Measurements from ENCODE around the gene CDHR5. TPM values are rescaled to one million over a fixed set of nuclear protein-coding genes. Genes with fewer than 3 reads are reported as not detected.
"Not testable (repeated sequence)": the region's sequence is repeated elsewhere in the genome, so short reads cannot be mapped to it uniquely, and the experiment has no call there.

CDHR5 gene
- total and polyA plus RNA-seq, 2 donors (not counting 1 experiment from before 2014, with no cell fraction given) = not detected

- no peak for DNase-seq (ENCODE audit: low read depth in 2 of 2)
- no peaks in the 10 kb centered on the region for H3K27me3 ChIP-seq (ENCODE audit: control insufficient read depth, insufficient read depth, low read length)
- no peak overlapping the region for H3K27ac ChIP-seq (ENCODE audit: insufficient read depth, low read length)
- H3K4me3 ChIP-seq (replicated peaks in 1 of 4; ENCODE audit: control extremely low read depth in 1 of 4, insufficient read depth in 1 of 4, low read depth in 3 of 4, low read length in 4 of 4) = peak overlapping the region; percentile 31 to 72 (median 69)
- peaks cover 3% of the 10 kb centered on the region for H3K36me3 ChIP-seq (ENCODE audit: control insufficient read depth, insufficient read depth, low read length)
- peaks cover 3% of the 10 kb centered on the region for H3K4me1 ChIP-seq (ENCODE audit: control insufficient read depth, extremely low read depth, insufficient read depth, low read length)
- H3K4me2 ChIP-seq (ENCODE audit: extremely low read depth, insufficient read depth, low read length) = peak overlapping the region; percentile 94
- peaks cover 38% of the 10 kb centered on the region for H3K79me2 ChIP-seq (ENCODE audit: control insufficient read depth, insufficient read depth, low read length)
- no peaks in the 10 kb centered on the region for H4K20me1 ChIP-seq (ENCODE audit: control insufficient read depth, extremely low read depth, insufficient read depth, low read length)
- H2AFZ ChIP-seq (ENCODE audit: low read length) = peak overlapping the region; percentile 77
- H3K9ac ChIP-seq (ENCODE audit: insufficient read depth, low read length) = peak overlapping the region; percentile 63
- H3K9me3 ChIP-seq (ENCODE audit: control insufficient read depth, insufficient read depth, low read depth, low read length) = no peaks in the 10 kb centered on the region
- TF ChIP-seq EZH2 (IDR thresholded peaks at IDR 0.05; ENCODE audit: low read length, missing control alignments) (peak; percentile 7), CTCF (conservative IDR thresholded peaks at IDR 0.05 in 1 of 2, IDR thresholded peaks at IDR 0.05 in 1 of 2; ENCODE audit: low read depth in 1 of 2, low read length in 2 of 2) (no peak)
Observed at GRCh38 chr11:575313-575995, 49.3 kb downstream of the CDHR5 start.

GRCh38 chr11:574632-575312, 50.0 kb downstream of the CDHR5 start:
- Histone ChIP-seq H3K27ac (ENCODE audit: insufficient read depth, low read length) (no peak overlapping the region), H3K79me2 (ENCODE audit: control insufficient read depth, insufficient read depth, low read length) (peaks cover 31% of the 10 kb centered on the region), H3K27me3 (ENCODE audit: control insufficient read depth, insufficient read depth, low read length) (no peaks in the 10 kb centered on the region), H3K4me2 (ENCODE audit: extremely low read depth, insufficient read depth, low read length) (peak overlapping the region; percentile 94), H4K20me1 (ENCODE audit: control insufficient read depth, extremely low read depth, insufficient read depth, low read length) (no peaks in the 10 kb centered on the region), H3K36me3 (ENCODE audit: control insufficient read depth, insufficient read depth, low read length) (no peaks in the 10 kb centered on the region), H3K4me3 (replicated peaks in 1 of 4; ENCODE audit: control extremely low read depth in 1 of 4, insufficient read depth in 1 of 4, low read depth in 3 of 4, low read length in 4 of 4) (peak overlapping the region; percentile 31 to 72 (median 69)), H3K9ac (ENCODE audit: insufficient read depth, low read length) (peak overlapping the region; percentile 63), H3K9me3 (ENCODE audit: control insufficient read depth, insufficient read depth, low read depth, low read length) (no peaks in the 10 kb centered on the region), H2AFZ (ENCODE audit: low read length) (peak overlapping the region; percentile 77), H3K4me1 (ENCODE audit: control insufficient read depth, extremely low read depth, insufficient read depth, low read length) (peaks cover 3% of the 10 kb centered on the region)
- DNase-seq (ENCODE audit: low read depth in 2 of 2) = no peak
- TF ChIP-seq CTCF (conservative IDR thresholded peaks at IDR 0.05 in 1 of 2, IDR thresholded peaks at IDR 0.05 in 1 of 2; ENCODE audit: low read depth in 1 of 2, low read length in 2 of 2) (no peak), EZH2 (IDR thresholded peaks at IDR 0.05; ENCODE audit: low read length, missing control alignments) (peak; percentile 12)

GRCh38 chr11:574031-574570, 50.7 kb downstream of the CDHR5 start:
- H3K4me1 ChIP-seq (ENCODE audit: control insufficient read depth, extremely low read depth, insufficient read depth, low read length); H4K20me1 ChIP-seq (ENCODE audit: control insufficient read depth, extremely low read depth, insufficient read depth, low read length); H3K4me3 ChIP-seq (replicated peaks in 1 of 4; ENCODE audit: control extremely low read depth in 1 of 4, insufficient read depth in 1 of 4, low read depth in 3 of 4, low read length in 4 of 4); H3K9me3 ChIP-seq (ENCODE audit: control insufficient read depth, insufficient read depth, low read depth, low read length); H2AFZ ChIP-seq (ENCODE audit: low read length); H3K9ac ChIP-seq (ENCODE audit: insufficient read depth, low read length); DNase-seq (ENCODE audit: low read depth in 2 of 2); H3K27me3 ChIP-seq (ENCODE audit: control insufficient read depth, insufficient read depth, low read length); H3K27ac ChIP-seq (ENCODE audit: insufficient read depth, low read length); H3K36me3 ChIP-seq (ENCODE audit: control insufficient read depth, insufficient read depth, low read length); H3K4me2 ChIP-seq (ENCODE audit: extremely low read depth, insufficient read depth, low read length): not testable (repeated sequence)
- H3K79me2 ChIP-seq (ENCODE audit: control insufficient read depth, insufficient read depth, low read length) = peaks cover 24% of the 10 kb centered on the region

Data from fibroblast of lung (primary cell).